KOPT-K1 (cell line): ENCODE measurements around the gene AUTS2.

Source experiments
- H3K27ac ChIP-seq: fragments of 200-600 bp; sonication (generic); 2 replicates; pipeline ENCODE4 v1.5.1; 2016; ENCODE audit warnings: antibody characterized with exemption, mild to moderate bottlenecking, low read depth, low read length; ENCODE audit not compliant: poor library complexity, severe bottlenecking
- H3K36me3 ChIP-seq: fragments of 200-600 bp; sonication (generic); 2 replicates; pipeline ENCODE4 v1.5.1; 2017; ENCODE audit warnings: antibody characterized with exemption, mild to moderate bottlenecking, low read length, moderate library complexity; ENCODE audit not compliant: insufficient read depth
- H3K9me3 ChIP-seq: fragments of 200-600 bp; sonication (generic); 2 replicates; pipeline ENCODE4 v1.5.1; 2017; ENCODE audit warnings: antibody characterized with exemption, low read length, mild to moderate bottlenecking; ENCODE audit not compliant: insufficient read depth, poor library complexity, severe bottlenecking

Gene AUTS2

DNA sequence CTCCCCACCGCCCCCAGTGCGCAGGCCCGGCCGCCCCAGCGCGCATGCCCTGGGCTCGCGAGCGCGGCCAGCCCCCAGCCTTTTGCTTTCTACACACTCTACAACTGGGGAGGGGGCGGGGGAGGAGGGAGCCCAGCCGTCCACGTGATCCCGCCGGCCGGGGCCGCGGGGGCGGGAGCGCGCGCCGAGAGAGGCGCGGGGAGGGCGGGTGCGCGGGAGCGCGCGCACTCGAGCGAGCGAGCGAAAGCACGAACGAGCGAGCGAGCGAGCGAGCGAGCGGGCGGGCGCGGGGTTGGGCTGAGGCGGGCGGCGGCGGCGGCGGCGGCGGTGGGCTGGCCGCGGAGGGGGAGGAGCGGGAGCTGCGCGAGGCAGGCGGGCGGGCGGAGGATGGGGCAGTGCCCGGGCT lies at the start of gene AUTS2:
TSS of gene AUTS2 (plus strand) at position 395 of the 406 bp plus-strand sequence. CDS start 1,179 bp downstream, outside the sequence.
- H3K36me3 ChIP-seq, result no peaks in the 10 kb centered on the region
- peak within 1 kb of the TSS; percentile 36 for H3K27ac ChIP-seq
- H3K9me3 ChIP-seq, result no peaks in the 10 kb centered on the region

DNA sequence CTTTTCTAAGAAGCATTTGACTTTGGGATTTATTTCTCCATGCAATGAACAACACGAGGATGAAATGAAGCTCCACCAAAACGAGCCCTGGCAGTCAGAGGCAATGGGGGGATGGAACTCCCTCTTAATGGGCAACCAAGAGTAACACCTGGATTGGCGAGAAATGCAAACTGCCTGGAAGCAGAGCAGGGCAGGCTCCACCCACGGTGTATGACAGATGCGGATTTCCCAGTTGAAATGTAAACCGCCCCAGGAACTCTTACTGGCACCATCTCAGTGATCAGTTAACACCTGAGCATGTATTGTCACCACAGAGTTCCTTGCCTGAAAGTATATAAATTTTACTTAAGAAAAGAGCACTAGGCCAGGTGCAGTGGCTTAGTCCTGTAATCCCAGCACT lies 47.3 kb upstream of the AUTS2 start:
- Histone ChIP-seq H3K36me3 (no peaks in the 10 kb centered on the region), H3K9me3 (no peaks in the 10 kb centered on the region), H3K27ac (no peak overlapping the region)

DNA sequence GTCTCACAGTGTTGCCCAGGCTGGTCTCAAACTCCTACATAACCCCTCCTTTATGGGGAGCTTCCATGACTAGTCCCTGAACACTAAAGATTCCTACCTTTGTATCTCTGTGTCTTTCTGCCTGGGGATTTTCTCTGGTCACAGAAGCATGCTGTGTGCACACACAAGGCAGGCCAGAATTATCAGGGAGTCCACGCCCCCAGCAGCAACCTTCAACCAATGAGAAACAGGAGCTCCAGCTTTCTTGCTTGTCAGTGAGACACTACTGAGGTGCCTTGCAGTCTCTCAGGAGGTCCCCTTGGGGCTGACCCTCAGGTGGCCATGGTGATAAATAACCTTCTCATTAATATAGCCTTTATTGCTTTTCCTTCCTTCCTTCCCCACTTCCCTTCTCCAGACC lies 45.1 kb upstream of the AUTS2 start:
- Histone ChIP-seq H3K36me3 (no peaks in the 10 kb centered on the region), H3K27ac (no peak overlapping the region), H3K9me3 (no peaks in the 10 kb centered on the region)

GRCh38 chr7:69561266-69561960 lies 36.9 kb upstream of the AUTS2 start:
- Histone ChIP-seq H3K27ac (no peak overlapping the region), H3K9me3 (no peaks in the 10 kb centered on the region), H3K36me3 (no peaks in the 10 kb centered on the region)

GRCh38 chr7:69564454-69565417 lies 33.5 kb upstream of the AUTS2 start:
- H3K36me3 ChIP-seq, result no peaks in the 10 kb centered on the region
- H3K27ac ChIP-seq, result no peak overlapping the region
- no peaks in the 10 kb centered on the region for H3K9me3 ChIP-seq

- Histone ChIP-seq H3K27ac (no peak overlapping the region), H3K36me3 (no peaks in the 10 kb centered on the region), H3K9me3 (no peaks in the 10 kb centered on the region)
Observed at GRCh38 chr7:69567800-69568199, 30.5 kb upstream of the AUTS2 start.

- H3K36me3 ChIP-seq, result no peaks in the 10 kb centered on the region
- H3K9me3 ChIP-seq, result no peaks in the 10 kb centered on the region
- H3K27ac ChIP-seq, result no peak overlapping the region
Observed at GRCh38 chr7:69568266-69568665, 30.0 kb upstream of the AUTS2 start.

- no peaks in the 10 kb centered on the region for H3K36me3 ChIP-seq
- no peaks in the 10 kb centered on the region for H3K9me3 ChIP-seq
Observed at GRCh38 chr7:69575651-69576050, 22.6 kb upstream of the AUTS2 start.

DNA sequence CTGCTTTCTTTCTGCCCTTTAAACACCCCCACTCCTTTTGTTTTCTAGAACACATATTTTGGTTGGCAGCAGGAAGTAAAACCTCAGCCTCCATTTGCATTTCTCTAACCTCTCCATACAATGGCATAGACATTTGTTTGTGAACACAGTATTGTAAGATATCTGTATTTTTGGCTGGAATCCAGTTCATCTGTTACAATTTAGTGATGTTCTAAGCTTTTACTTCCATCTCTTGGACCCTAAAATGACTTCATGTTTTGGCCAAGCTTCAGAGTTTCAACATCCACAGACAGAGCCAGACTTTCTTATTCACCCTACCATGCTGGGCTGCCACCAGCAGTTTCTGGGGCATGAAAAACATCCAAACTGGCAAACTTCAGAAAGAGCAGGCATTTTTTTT lies 21.1 kb upstream of the AUTS2 start:
- Histone ChIP-seq H3K36me3 (no peaks in the 10 kb centered on the region), H3K9me3 (no peaks in the 10 kb centered on the region), H3K27ac (no peak overlapping the region)

More at GRCh38 chr7:69575651-69576050, 22.6 kb upstream of the AUTS2 start:
- no peak overlapping the region for H3K27ac ChIP-seq

DNA sequence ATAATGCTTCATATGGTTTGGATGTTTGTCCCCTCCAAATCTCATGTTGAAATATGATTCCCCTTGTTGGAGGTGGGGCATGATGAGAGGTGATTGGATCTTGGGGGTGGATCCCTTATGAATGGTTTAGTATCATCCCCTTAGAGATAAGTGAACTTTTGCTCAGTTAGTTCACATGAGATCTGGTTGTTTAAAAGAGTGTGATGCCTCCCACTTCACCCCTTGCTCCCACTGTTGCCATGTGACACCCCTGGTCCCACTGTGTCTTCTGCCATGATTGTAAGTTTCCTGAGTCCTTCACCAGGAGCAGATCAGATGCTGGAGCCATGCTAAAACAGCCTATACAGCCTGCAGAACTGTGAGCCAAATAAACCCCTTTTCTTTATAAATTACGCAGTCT lies 13.1 kb upstream of the AUTS2 start:
- Histone ChIP-seq H3K36me3 (no peaks in the 10 kb centered on the region), H3K9me3 (no peaks in the 10 kb centered on the region), H3K27ac (no peak overlapping the region)

DNA sequence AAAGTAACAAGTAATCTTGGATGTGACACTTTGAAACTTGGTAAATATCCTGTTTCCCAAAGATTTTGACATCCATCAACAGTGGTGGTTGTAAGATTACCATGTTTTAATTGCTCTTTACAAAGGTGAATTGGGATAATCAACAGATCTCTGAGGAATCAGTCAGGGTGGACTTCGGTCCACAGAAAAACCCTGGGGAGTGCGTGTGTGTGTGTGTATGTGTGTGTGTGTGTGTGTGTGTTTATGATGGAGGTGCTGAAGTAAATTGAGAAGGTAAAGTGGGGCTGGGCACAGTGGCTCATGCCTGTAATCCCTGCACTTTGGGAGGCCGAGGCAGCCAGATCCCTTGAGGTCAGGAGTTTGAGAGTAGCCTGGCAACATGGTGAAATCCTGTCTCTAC lies 12.0 kb upstream of the AUTS2 start:
- H3K9me3 ChIP-seq, result peaks cover 10% of the 10 kb centered on the region
- no peaks in the 10 kb centered on the region for H3K36me3 ChIP-seq
- H3K27ac ChIP-seq, result no peak overlapping the region

DNA sequence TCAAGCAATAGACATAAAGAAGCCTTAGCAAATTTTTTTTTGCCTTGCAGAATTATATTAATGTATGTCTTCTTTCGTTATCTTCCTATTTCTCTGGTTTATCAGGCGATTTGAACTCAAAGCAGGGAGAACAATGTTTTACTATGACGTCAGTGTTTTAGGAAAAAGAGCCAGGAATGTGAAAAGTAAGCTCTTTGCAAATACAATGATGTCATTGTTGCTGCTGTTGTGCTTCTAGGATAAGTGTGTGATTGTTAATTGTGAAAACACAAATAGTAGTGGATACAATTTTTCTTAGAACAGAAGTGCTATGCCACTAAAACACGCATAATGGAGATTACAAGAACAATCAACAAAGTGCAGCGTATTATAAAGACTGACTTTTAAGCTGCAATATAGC lies 9.5 kb upstream of the AUTS2 start:
- H3K27ac ChIP-seq, result no peak overlapping the region
- H3K9me3 ChIP-seq, result peaks cover 18% of the 10 kb centered on the region

DNA sequence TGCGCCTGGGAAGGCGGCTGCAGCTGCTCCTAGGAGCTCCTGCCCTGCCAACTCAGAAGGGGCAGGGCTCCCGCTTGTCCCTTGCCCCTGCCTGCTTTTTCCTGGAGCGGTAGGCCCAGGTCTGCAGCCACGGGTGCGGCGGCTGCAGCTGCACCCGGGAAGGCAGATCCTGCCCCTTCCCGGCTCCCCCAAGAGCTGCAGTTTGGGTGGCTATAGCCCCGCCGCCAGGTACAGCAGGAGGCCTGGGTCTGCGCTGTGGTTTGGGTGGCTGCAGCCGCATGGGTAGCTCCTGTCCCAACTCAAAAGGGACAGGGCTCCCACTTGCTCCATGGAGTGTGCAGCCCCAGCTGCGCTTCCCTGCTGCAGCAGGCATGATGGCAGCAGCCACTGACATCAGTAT lies 6.5 kb upstream of the AUTS2 start:
- H3K36me3 ChIP-seq, result no peaks in the 10 kb centered on the region
- H3K27ac ChIP-seq, result no peak overlapping the region
- H3K9me3 ChIP-seq, result peaks cover 18% of the 10 kb centered on the region

More for the DNA sequence above, 9.5 kb upstream of the AUTS2 start:
- H3K36me3 ChIP-seq, result no peaks in the 10 kb centered on the region

- no peak overlapping the region for H3K27ac ChIP-seq
- H3K9me3 ChIP-seq, result peaks cover 18% of the 10 kb centered on the region
- H3K36me3 ChIP-seq, result no peaks in the 10 kb centered on the region
Observed at GRCh38 chr7:69593511-69593910, 4.8 kb upstream of the AUTS2 start.

DNA sequence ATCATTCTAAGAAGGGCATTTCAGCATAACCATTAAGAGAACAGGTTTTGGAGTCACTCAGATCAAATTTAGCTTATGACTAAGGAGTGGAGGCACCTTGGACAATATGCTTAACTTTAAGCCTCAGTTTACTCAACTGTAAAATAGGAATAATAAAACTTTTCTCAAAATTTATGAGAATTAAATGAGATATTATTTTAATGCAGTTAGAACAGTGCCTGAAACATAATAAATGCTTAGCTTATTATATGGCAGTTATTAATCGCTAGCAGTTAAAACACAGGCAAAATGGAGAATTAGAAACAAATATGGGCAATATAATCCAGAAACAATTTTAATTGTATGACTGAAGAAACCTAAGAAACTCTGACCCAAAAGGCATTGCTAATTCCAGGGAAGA lies 2.9 kb upstream of the AUTS2 start:
- H3K36me3 ChIP-seq, result no peaks in the 10 kb centered on the region
- no peak overlapping the region for H3K27ac ChIP-seq
- peaks cover 17% of the 10 kb centered on the region for H3K9me3 ChIP-seq
